Right atrium auricular region (tissue), 2 donors: ENCODE measurements around the gene KAT6B. TPM values are rescaled to one million over a fixed set of nuclear protein-coding genes. Genes with fewer than 3 reads are reported as not detected.

Source experiments
- DNase-seq: peaks from one replicate; pipeline ENCODE4 v3.0.0-alpha.2; 2019; ENCODE audit warnings: low spot score
- H3K27ac ChIP-seq, 2 donors: fragments of 200-600 bp; sonication (generic); 1 replicate in 1 of 2; 2 replicates in 1 of 2; pipeline ENCODE4 v1.5.1; 2016 to 2019
- H3K27me3 ChIP-seq, 2 donors: fragments of 200-600 bp; sonication (generic); one replicate each; pipeline versions ENCODE4 v1.5.1 to v1.6.0; 2017 to 2019
- H3K36me3 ChIP-seq: fragments of 200-600 bp; sonication (generic); one replicate; pipeline ENCODE4 v1.5.1; 2016
- H3K4me1 ChIP-seq, 2 donors: fragments of 200-600 bp; sonication (generic); one replicate each; pipeline versions ENCODE4 v1.5.1 to v1.6.0; 2017 to 2019
- H3K4me3 ChIP-seq, 2 donors: fragments of 200-600 bp; sonication (generic); 1 replicate in 1 of 2; 2 replicates in 1 of 2; pipeline ENCODE4 v1.5.1; 2017 to 2019; ENCODE audit warnings: mild to moderate bottlenecking in 1 of 2, moderate library complexity in 1 of 2
- H3K9me3 ChIP-seq, 2 donors: fragments of 200-600 bp; sonication (generic); one replicate each; pipeline ENCODE4 v1.5.1; 2019
- CTCF ChIP-seq, 2 donors: fragments of 200-600 bp; sonication (generic); IDR thresholded peaks; one replicate each; pipeline ENCODE4 v1.5.1; 2019; ENCODE audit warnings: antibody characterized with exemption in 2 of 2
- total RNA-seq, 2 donors: library from RNA; depleted of rRNA; stranded (reverse); fragments of >200 nt; gene quantifications; one replicate each; pipeline ENCODE4 v1.1.0, GENCODE V29; 2016

Gene KAT6B
- total RNA-seq, 2 donors from 2014 or later = 42.7 to 43.5 TPM

DNA sequence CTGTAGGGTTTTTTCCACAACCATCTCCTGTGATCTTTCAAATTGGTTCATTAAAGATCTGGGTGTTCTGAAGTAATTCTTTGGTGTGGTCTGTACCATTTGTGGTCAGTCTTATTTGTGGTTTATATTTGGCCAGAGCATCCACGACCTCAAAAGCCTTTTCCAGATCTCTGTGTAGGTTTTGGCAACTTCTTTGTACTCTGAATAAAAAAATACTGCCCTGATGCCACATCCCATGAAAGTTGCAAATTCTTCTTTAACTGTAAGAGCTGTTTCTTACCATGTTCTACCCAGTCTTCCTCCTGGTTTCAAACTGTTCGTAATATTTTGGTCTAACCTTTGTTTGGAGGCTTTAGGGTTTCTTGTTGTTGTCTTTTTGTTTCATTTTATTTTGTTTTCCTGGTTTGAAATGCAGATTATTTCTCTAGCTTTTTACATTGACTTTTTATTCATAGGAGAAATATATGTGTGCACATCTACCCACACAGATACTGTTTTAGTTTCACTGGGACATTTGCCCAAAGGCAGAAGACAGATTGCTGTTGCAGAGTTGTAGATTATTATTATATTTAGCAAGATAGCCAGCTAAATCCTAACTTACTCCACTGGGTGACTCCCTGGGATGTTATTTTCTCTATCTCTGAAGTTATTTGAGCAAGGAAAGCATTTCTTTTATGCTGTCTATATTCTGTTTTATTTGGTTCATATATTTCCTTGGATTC, 161.8 kb downstream of the KAT6B start:
- TF ChIP-seq CTCF (IDR thresholded peaks at IDR 0.05) = no peak

DNA sequence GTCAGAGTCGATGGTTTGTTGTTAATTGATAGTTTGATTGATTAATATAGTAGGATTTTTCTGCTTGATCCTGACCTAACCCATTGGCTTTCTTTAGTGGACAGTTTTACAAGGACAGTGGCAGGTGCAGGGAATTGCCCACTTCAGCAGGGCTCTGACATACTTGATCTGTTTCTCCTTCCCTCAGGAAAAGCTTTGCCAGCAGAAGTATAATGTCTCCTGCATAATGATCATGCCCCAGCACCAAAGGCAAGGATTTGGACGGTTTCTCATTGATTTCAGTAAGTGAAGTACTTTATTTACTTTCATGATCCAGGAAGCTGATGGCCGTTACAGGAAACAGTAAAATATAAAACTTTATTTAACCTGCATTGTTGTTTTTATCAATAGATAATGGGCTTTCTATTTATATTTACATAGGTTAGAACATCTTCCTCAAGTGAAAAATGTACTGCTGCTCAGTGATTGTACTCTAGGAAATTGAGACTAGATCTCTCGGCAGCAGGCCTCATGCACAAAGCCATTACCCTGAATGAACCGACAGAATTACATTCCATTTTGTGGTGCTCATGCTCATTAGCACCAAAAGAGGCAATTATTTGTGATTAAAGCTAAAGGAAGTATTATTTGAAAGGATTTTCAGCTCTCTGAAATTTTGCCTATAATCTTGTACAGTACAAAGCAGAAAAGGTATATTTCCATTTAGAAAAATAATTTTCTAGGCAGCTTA, 162.6 kb downstream of the KAT6B start:
- peaks cover 0 to 22% of the 10 kb centered on the region in 2 donors for H3K4me1 ChIP-seq
- H3K27me3 ChIP-seq = no peaks in the 10 kb centered on the region
- no peaks in the 10 kb centered on the region for H3K9me3 ChIP-seq
- TF ChIP-seq CTCF (IDR thresholded peaks at IDR 0.05) = no peak
- no peak overlapping the region for H3K4me3 ChIP-seq
- DNase-seq = no peak
- peaks cover 19% of the 10 kb centered on the region for H3K36me3 ChIP-seq
- no peak overlapping the region for H3K27ac ChIP-seq

More for the DNA sequence above, 161.8 kb downstream of the KAT6B start:
- Histone ChIP-seq H3K9me3 (no peaks in the 10 kb centered on the region), H3K27me3 (no peaks in the 10 kb centered on the region), H3K4me1 (peaks cover 0 to 22% of the 10 kb centered on the region in 2 donors), H3K36me3 (peaks cover 19% of the 10 kb centered on the region), H3K27ac (no peak overlapping the region), H3K4me3 (no peak overlapping the region)
- DNase-seq = no peak

- H3K9me3 ChIP-seq = no peaks in the 10 kb centered on the region
- peaks cover 22% of the 10 kb centered on the region for H3K36me3 ChIP-seq
- H3K27me3 ChIP-seq = no peaks in the 10 kb centered on the region
- H3K4me1 ChIP-seq = peaks cover 0 to 22% of the 10 kb centered on the region in 2 donors
- peak in 1 of 2 donors; percentile 26 for TF ChIP-seq CTCF (IDR thresholded peaks at IDR 0.05)
- no peak for DNase-seq
- H3K27ac ChIP-seq = no peak overlapping the region
- no peak overlapping the region for H3K4me3 ChIP-seq
These were observed 165.0 kb downstream of the KAT6B start for GRCh38 chr10:74991435-74991834.

DNA sequence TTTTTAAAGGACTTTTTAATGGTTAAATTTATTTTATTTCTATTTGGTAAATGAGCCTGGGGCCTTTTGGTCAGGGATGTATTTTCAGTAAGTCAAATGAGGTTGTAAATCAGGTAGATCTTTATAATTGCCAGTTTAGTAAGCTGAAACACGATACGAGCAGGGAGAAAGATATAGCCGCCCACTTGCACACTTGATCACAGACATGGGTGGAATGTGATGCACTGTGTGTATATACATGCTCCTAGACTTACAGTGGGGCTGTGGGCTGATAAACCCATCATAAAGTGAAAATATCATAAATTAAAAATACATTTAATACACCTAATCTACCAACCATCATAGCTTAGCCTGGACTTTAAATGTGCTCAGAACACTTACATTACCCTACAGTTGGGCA, 165.7 kb downstream of the KAT6B start:
- no peak for TF ChIP-seq CTCF (IDR thresholded peaks at IDR 0.05)
- no peaks in the 10 kb centered on the region for H3K9me3 ChIP-seq

DNA sequence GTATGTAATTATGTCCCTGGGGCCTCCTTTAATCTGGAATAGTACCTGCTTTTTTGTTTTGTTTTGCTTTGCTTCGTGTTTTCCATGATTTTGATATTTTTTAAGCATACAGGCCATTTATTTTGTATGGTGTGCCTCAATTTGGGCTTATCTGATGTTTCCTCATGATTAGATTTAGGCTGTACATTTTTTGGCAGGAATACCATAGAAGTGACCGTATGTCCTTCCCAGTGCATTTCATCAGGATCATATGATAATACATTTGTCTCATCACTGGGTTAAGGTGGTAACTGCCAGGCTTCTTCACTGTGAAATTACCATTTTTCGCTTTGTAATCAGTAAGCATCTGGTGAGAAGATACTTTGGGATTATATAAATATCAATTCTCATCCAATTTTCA, 167.2 kb downstream of the KAT6B start:
- no peaks in the 10 kb centered on the region for H3K9me3 ChIP-seq
- DNase-seq = no peak
- no peak overlapping the region for H3K27ac ChIP-seq
- no peak overlapping the region for H3K4me3 ChIP-seq
- TF ChIP-seq CTCF (IDR thresholded peaks at IDR 0.05) = no peak
- H3K36me3 ChIP-seq = peaks cover 22% of the 10 kb centered on the region
- peaks cover 0 to 6% of the 10 kb centered on the region in 2 donors for H3K4me1 ChIP-seq
- no peaks in the 10 kb centered on the region for H3K27me3 ChIP-seq

More for the DNA sequence above, 165.7 kb downstream of the KAT6B start:
- no peak for DNase-seq
- Histone ChIP-seq H3K36me3 (peaks cover 22% of the 10 kb centered on the region), H3K4me3 (no peak overlapping the region), H3K4me1 (peaks cover 0 to 21% of the 10 kb centered on the region in 2 donors), H3K27ac (no peak overlapping the region), H3K27me3 (no peaks in the 10 kb centered on the region)
